ENCODE results near the gene GDF15.
"Not testable (repeated sequence)": the region's sequence is repeated elsewhere in the genome, so short reads cannot be mapped to it uniquely, and the experiment has no call there.

Gene GDF15

DNA sequence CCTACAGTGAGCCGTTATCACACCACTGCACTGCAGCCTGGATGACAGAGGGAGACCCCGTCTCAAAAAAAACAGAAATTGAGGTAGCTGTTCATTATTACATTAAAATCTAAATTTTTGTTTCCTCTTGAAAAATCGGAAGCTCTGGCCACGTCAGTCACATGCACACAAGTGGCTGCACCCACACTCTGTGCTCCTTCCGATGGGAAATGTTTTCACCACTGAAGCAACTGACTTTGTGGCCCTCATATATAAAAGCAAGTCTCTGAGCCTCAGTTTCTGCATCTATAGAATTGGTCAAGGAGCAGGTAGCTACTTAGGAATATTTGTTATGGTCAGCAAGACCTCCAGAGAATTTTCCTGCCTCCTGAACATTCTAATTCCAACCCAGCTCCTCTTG, 7.0 kb downstream of the GDF15 start:
- no peak for DNase-seq

DNA sequence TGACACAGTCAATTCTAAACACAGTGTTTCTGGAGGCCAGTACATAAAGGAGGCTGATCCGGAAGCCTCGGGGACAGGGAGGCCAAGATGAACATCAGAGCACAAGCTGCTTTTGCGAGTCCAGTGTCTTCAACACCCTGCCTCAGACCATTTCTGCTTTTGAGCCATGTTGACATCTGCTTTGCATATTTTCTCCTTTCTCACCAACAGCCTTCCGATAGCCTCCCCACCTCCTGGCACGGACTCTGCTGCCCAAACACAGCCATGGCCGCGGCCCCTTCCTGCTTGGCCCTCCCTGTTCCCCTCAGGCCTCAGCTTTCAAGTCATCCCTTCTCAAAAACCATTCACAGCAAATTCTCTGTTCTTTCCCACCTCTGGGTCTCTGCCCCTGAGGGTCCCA, 7.9 kb downstream of the GDF15 start:
- DNase-seq, result no peak

DNA sequence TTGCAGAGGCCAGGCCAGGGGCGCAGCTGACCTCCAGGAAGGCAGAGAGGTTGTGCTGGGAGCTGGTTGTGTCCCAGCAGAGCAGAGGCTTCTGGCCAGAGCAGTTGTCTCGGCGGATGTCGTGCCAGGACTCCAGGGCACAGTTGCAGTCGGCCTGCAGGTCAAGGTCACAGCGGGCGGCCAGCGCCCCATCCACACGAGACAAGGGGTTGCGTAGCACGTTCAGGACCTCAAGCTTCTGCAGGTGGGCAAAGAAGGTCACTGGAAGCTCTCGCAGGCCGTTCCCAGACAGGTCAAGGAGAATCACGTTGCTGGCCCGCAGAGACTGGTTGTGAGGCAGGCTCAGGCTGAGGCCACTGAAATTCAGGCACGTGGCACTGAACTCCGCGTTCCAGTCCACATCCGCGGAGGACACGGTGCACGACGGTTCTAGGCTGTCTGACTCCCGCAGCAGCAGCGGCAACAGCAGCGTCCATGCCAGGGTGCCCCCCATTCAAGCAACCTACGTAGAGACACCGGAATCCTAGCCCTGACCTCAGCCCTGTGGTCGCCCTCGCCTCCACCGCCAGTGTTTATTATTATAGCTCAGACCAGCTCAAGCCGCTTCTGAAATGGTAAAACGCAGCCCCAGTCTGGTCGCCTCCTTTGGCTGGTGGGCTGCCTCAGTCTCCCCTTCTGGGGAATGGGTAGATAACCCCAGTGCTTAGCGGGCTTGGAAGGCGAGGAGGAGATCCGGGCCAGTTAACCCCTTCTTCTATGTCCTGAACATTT, 10.7 kb downstream of the GDF15 start:
- DNase-seq, result no peak

DNA sequence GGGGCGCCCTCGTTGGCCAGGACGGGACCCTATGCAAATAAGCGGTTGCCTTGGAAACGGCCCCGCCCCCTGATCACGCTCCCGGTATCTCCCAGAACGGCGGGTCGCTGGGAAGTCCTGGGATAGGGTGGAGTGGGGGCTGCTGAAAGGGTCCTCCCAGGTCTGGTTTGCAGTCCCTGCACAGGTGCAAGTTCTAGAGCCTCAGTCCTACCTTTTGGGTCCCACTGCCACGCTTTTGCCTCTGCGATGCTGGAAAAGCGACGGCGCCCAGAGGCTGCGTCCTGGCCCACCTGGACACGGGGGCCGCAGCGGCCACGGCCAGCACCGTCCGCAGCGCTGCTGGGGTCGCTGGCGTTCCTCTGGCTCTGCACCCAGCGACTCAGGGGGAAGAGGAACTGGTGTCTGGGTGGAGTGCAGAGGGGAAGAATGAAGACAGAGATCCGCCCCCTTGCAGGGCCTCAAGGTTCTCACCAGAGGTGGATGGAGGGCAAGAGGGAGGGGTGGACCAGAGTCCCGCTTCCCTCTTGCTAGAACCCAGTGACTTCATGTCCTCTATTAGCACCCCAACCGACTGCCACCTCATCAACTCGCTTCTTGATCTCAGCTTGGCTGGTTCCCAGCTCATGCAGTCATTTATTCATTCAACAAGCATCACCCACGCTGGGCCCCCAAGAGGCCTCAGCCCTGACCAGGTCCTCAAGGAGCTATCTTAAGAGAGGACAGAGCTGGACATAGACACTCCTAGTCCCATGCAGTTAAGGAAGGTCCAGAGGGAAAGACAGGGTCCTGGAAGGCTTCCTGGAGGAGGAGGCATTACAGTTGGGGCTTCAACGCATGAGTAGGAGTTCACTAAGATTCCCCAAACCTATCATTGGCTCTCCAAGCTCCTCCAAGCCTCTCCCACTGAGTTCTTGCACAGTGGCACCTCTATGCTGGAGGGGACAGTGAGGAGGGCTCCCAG, 11.6 kb downstream of the GDF15 start, which contains the start of gene LRRC25:
LRRC25 (minus strand) TSS at position 381 of the 961 bp plus-strand sequence. CDS start 659 bp downstream, outside the sequence.
- DNase-seq, result no peak

DNA sequence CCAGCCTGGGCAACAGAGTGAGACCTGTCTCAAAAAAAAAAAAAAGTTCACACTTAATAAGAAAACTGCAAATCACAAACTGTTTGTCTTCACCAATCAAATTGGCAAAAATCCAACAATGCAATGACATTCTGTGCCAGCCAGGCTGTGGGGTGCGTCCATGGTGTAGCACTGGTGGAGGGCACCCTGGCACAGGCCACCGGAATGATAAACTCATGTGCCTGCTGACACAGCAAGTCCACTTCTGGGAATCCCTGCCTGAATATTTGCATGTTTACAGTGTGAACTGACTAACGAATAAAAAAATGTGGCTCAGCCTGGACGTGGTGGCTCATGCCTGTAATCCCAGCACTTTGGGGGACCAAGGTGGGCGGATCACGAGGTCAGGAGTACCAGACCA, 13.1 kb downstream of the GDF15 start:
- DNase-seq, result no peak

DNA sequence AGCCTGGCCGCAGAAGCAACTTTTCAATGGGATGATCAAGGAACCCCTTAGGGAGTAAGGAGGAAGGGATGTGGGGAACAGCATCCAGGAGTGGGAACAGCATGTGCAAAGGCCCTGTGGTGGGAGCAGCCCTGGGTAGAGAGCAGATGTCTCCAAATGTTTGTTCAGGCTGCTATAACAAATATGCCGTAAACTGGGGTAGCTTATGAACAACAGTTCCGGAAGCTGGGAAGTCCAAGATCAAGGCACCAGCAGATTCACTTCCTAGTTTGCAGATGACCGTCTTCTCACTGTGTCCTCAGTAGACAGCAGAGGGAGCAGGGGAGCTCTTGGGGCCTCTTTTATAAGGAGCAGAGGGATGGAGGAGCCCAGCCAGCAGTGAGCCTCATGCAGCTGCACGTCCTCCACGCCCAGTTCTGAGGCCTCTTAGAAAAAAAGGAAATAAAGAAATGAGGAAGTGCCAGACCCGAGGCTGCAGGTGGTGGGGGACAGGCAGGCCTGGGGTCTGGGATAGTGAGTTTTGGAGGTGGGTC, 15.7 kb downstream of the GDF15 start:
- no peak for DNase-seq

DNA sequence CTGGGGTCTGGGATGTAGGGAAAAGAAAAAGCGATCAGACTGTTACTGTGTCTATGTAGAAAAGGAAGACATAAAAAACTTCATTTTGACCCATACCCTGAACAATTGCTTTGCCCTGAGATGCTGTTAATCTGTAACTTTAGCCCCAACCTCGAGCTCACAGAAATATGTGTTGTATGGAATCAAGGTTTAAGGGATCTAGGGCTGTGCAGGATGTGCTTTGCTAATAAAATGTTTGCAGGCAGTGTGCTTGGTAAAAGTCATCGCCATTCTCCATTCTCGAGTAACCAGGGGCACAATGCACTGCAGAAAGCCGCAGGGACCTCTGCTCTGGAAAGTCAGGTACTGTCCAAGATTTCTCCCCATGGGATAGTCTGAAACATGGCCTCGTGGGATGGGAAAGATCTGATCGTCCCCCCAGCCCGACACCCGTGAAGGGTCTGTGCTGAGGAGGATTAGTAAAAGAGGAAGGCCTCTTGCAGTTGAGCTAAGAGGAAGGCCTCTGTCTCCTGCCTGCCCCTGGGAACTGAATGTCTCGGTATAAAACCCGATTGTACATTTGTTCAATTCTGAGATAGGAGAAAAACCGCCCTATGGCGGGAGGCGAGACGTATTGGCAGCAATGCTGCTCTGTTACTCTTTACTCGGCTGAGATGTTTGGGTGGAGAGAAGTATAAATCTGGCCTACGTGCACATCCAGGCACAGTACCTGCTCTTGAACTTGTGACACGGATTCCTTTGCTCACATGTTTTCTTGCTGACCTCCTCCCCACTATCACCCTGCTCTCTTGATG, 16.7 kb downstream of the GDF15 start:
- DNase-seq, result not testable (repeated sequence)

DNA sequence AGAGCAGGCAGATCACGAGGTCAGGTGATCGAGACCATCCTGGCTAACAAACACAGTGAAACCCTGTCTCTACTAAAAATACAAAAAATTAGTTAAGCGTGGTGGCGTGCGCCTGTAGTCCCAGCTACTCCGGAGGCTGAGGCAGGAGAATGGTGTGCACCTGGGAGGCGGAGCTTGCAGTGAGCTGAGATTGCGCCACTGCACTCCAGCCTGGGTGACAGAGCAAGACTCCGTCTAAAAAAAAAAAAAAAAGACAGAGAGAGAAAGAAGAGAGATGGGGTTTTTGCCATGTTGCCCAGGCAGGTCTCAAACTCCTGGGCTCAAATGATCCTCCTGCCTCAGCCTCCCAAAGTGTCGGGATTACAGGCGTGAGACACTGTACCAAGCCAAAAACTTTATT, 19.8 kb downstream of the GDF15 start:
- DNase-seq, result not testable (repeated sequence)

DNA sequence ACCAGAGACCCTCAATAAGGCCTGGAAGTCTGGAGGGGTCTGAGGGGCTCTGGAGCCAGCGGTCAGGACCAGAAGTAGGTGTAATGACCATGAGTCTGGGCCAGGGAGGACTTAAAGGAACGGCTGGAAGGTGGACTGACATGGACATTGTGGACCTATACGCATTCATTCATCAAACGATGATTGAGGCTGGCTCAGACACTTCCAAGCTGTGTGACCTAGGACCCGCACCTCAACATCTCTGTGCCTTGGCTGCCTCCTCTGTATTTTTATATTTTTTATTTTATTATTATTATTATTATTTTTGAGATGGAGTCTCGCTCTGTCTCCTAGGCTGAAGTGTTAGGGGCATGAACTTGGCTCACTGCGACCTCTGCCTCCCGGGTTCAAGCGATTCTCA, 20.8 kb downstream of the GDF15 start:
- no peak for DNase-seq

DNA sequence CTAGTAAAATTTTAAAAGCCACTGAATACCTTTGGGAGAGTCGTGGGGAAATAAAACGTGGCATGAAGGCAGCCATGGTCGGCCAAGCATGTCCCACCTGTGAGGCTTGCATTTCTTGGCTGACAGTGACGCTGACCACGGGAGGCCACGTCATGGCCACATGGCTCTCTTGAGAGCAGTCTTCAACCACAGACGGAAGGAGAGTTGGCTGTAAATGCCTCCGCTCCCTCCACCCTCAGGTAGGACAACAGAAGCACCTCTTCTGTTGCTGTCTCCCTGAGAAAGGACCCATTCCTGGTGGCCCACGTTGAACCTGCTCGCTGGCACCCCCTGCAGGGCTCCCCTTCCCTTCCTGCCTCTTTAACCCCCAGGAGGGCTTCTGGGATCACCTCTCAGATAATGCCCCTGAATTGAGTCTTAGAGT, 22.1 kb downstream of the GDF15 start:
- no peak for DNase-seq

DNA sequence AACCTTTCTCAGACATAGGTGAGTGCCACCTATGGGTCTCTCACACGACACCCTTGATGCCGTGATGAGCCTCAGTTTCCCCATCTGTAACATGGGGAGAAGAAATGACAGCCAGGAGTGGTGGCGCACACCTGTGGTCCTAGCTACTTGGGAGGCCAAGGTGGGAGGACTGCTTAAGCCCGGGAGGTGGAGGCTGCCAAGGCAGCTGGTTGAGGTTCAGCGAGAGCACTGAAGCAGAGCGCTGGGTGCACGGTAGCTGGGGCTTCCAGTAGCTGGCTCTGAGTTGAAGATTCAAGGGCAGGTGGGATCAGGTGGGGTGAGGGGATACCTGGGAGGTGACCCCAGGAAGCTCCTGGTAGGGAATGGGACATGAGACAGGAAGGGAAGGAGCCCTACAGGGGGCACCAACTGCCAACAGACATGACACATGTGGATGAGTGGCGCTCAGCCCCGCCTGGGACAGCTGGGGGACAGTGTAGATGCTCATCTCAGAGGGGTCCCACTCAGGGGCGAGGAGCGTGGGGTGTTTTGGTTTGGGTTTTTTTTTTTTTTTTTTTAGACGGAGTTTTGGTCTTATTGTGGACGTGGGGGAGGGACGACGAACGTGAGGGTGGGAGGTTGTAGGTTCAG, 26.8 kb downstream of the GDF15 start:
- no peak for DNase-seq

DNA sequence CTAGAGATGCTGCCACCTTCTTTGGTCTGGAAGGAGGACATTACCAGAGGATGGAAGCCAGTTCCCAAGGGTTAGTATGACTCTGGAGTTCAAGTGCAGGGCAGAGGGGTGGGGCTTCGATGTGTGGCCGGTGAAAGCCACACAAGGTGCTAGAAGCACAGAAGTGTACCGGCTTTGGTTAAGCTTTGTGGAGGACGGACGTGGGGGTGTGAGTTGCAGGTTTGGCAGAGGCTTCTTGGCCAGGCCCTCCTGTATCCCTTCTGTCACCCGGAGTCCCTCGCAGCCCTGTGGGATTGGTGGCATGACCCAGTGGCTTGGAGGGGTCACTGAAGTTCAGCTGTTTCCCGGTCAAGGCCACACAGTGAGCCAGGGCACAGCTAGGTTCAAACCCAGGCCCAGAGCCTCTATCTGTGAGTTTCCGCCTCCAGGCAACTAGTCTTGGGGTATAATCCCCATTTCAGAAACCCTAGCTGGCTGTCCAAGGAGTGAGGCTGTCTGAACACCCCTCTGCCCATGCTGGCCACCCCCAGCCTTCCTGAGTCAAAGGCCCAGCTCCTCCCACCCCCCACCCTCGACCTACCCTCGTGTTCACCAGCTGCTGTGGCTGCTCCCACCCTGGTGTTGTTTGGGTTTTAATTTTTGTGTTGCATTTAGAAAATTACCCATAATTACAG, 28.7 kb downstream of the GDF15 start:
- no peak for DNase-seq

DNA sequence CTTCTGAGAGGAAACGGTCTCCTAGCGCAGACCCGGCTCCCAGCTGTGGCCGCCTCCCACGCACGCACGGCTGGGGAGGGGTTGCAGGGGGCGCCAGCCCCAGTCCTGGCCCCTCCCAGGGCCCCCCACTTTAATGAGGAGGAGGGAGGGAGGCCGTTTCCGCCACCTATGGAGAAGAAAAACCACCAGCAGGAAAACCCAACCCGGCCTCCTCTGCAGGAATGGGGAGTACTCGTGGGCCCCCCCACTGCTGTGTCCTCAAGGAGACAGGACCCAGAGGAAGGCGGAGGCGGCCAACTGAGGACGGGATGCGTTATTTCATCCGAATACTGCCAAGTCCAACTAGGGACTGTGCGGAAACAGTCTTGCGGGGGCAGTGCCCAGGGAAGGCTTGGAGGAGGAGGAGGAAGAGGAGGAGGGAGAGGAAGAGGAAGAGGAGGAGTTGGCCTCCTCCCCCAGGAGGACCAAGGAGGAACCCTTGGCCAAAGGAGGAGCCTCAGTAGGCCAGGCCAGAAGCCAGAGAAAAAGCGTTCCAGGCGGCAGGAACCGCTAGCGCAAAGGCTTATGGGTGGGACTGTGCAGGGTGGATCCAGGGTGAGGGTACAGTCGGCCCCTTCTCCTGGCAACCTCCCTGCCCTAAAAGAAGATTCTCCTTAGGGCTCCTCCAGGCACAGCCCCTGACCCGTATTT, 29.4 kb downstream of the GDF15 start:
- DNase-seq, result no peak

DNA sequence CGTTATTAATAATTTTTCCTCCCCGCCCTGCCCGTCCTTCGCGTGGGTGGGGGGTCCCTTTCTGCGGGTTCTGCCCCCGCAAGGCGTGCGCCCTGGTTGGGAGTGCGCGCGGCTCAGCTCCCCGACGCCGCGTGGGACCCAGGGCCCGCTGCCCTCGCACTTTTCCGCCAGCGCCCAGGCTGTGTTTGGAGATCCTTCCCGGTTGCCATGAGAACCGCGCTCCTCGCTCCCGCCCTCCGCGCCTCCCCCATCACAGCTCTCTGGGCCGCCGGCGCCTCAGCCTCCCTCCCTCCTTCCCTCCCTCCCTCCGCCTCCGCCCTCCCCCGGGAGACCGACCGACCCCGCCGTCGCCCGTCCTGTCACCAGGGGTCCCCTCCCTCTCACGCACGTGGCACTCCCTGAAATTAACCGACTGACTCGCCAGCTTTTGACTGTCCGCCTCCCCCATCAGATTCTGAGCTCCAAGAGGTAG, 30.9 kb downstream of the GDF15 start:
- peak; percentile 81 for DNase-seq

DNA sequence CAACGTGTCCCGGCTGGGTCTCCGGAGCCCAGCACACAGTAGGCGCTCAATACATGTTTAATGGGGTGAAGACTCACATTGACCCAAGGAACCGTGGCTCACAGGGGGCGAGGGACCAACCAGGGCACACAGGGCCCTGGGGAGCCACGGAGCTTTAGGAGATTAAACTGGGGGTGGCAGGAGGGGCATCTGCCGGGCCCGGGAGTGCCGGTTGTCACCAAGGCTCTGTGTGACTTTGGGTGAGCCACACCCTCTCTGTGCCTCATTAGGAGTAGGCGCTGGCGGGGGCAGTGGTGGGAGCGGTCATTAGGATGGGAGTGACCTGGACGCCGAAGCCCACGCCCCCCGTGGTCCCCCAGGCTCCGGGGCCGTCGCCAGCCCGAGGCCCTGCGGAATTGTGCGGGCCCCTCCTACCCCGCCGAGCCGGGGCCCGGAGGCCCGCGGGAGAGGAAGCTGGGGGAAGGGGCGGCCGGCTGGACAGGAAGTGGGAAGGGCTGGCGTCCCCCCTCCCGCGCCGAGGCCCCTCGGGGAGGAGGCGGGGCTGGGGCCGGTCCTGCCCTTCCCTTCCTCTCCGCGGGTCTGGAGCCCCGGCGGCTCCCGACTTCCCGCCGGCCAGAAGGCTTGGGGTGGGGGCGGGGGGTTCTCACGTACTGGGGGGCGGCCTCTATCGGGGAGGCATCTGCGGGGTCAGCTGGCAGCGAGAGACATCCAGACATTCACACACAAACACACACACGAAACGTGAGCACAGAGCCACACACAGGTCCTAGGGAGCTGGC, 31.5 kb downstream of the GDF15 start:
- peak; percentile 71 for DNase-seq

DNA sequence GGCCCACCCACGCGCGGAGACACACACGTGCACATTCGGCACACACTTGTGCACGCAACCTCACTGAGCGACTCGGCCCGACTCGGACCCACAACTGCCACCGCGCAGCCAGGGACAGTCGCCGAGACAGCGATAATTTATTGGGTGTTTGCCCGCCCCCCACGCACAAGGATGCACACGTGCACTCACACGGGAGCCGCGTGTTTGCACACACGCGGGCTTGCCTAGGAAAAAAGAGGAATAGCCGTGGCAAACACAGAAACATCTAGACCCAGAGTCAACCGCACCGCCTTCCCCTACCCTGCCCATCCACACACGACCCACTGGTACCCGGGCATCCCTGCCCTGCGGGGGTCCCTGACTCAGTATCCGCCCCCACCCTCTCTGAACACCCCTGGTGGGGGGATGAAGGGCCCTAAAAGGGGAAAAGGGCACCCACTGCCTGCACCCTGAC, 32.1 kb downstream of the GDF15 start:
- no peak for DNase-seq

DNA sequence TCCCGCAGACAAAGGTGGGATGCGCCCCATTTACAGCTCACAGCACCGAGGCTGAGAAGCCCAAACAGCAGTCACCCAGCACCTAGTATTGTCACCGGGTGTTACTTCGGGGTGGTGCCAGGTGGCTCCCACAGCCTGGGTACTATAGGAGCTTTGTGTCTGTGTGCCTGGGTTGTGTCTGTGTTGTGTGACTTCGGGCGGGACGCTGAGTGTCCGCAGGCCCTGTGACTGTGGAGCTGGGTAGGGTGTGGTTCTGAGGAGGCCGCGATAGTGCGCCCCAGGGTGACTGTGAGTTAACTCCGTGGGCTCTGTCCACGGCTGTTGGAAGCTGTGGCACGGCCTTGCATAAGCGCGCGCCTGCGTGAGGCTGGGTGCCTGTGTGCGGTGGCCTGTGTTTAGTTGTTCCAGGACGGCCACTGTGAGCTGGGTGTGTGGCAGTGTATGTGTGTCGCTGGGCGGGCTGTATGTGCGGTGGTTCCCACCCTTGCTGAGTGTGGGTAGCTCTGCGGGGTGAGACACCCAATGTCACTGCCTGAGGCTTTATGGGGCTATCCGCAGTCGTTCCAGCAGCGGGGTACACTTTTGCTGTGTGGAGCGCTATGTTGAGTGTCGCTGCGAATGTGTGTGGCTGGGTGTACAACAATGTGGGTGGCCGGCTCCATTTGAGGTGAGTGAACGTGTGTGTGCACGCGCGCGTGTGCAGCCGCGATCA, 32.7 kb downstream of the GDF15 start:
- no peak for DNase-seq

DNA sequence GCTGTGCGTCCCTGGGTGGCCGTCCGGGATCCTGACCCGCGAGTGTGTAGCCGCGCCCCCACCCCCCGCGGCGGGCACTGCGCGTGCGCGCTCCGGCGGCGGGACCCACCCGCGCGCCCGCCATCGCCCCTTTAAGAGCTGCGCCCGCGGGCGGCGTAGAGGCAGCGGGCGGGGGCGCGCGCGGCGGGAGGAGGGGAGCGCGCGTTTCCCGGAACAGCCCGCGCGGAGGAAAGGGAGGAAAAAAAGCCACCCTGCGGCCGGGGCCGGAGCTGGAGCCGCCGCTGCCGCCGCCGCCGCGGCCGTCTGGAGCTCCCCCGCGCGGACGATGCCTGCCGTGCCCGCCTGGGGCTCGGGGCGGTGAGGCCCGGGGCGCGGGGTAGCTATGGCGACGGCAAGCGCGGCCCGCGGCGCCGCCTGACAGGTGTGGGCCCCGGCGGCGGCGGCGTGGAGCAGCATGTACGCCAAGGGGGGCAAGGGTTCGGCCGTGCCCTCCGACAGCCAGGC, 33.3 kb downstream of the GDF15 start, which contains the start of gene SSBP4:
SSBP4 (plus strand) TSS at position 204 of the 504 bp plus-strand sequence; CDS start at position 455, 251 bp downstream.
- DNase-seq, result peak; percentile 84

All from activated CD4-positive, alpha-beta T cell treated with anti-CD3 and anti-CD28 coated beads, Interleukin-2, Interleukin-6, amounts not matched to agents 100 ng/mL and 50 ng/mL, durations not matched to agents 16 hours and 8 hours (primary cell).